Lung (tissue), 12 donors: ENCODE results near the gene WDR33. TPM values are rescaled to one million over a fixed set of nuclear protein-coding genes. Genes with fewer than 3 reads are reported as not detected.

Experiments used
- ATAC-seq: fragments of 200-7000 bp; cut with Tn5 transposase; one replicate; pipeline ENCODE4 v1.9.1; 2020; ENCODE audit warnings: moderate number of reproducible peaks; ENCODE audit not compliant: insufficient read depth, low FRiP score
- DNase-seq, 3 donors: peaks; one replicate each; pipeline ENCODE4 v3.0.0-alpha.2; 2013 to 2017
- H3K27ac ChIP-seq, 2 donors: one replicate each; pipeline ENCODE4 v1.5.1; 2013; ENCODE audit warnings: mild to moderate bottlenecking in 2 of 2, moderate library complexity in 2 of 2, control low read depth in 1 of 2, inconsistent platforms in 1 of 2, low read depth in 1 of 2, low read length in 1 of 2
- H3K27me3 ChIP-seq, 3 donors: one replicate each; pipeline ENCODE4 v1.5.1; 2013; ENCODE audit warnings: low read length in 2 of 3; ENCODE audit not compliant: control insufficient read depth in 3 of 3, insufficient read depth in 3 of 3
- H3K36me3 ChIP-seq, 4 donors: one replicate each; pipeline ENCODE4 v1.5.1; 2013; ENCODE audit warnings: low read length in 4 of 4, mild to moderate bottlenecking in 1 of 4, moderate library complexity in 1 of 4; ENCODE audit not compliant: control insufficient read depth in 4 of 4, insufficient read depth in 4 of 4
- H3K4me1 ChIP-seq, 5 donors: one replicate each; pipeline ENCODE4 v1.5.1; 2013; ENCODE audit warnings: low read length in 5 of 5, mild to moderate bottlenecking in 2 of 5, moderate library complexity in 1 of 5; ENCODE audit not compliant: control insufficient read depth in 5 of 5, insufficient read depth in 5 of 5
- H3K4me3 ChIP-seq: one replicate; pipeline ENCODE4 v1.5.1; 2013; ENCODE audit warnings: mild to moderate bottlenecking, control low read depth, moderate library complexity
- H3K9ac ChIP-seq, 2 donors: one replicate each; pipeline ENCODE4 v1.5.1; 2013; ENCODE audit warnings: low read length in 2 of 2, control low read depth in 1 of 2; ENCODE audit not compliant: insufficient read depth in 1 of 2
- H3K9me3 ChIP-seq, 4 donors: one replicate each; pipeline ENCODE4 v1.5.1; 2013; ENCODE audit warnings: low read length in 3 of 4, mild to moderate bottlenecking in 1 of 4, moderate library complexity in 1 of 4; ENCODE audit not compliant: control insufficient read depth in 4 of 4, insufficient read depth in 3 of 4
- CTCF ChIP-seq: IDR thresholded peaks from 2 replicates; pipeline ENCODE4 v1.5.1; 2012; ENCODE audit warnings: mild to moderate bottlenecking; ENCODE audit errors: control extremely low read depth, extremely low read depth
- WGBS, 2 donors: extraction: QIAGEN DNeasy Blood & Tissue Kit; methylation state at CpG; one replicate each; pipeline ENCODE4 v1.1.7; 2013; 5-methylcytosine and 5-hydroxymethylcytosine counted together
- polyA plus RNA-seq, 2 donors: library from polyadenylated mRNA; stranded (reverse); fragments of 200-250 nt; gene quantifications; one replicate each; pipeline ENCODE4 v1.2.1, GENCODE V29; 2013
- total RNA-seq, 2 donors: library from RNA; depleted of rRNA in 1 of 2; stranded (reverse); fragments of >200 nt in 1 of 2; gene quantifications; one replicate each; pipeline ENCODE4 v1.2.1, GENCODE V29; 2014 to 2021
- donor health status: control.
- donor health status: control.
- donor health status: Bipolar disorder and iron deficiency.
- donor health status: healthy.
- donor health status: DM: yes; HTN: yes; CAD: no.

Gene WDR33
- total and polyA plus RNA-seq, 4 donors = 11.6 to 93.0 (median 29.2) TPM

- 85 to 86% methylated on average over 4 of the region's 4 CpGs for WGBS, 2 donors
- Histone ChIP-seq H3K4me3 (no peak overlapping the region), H3K27me3 (no peaks in the 10 kb centered on the region), H3K9ac (no peak overlapping the region), H3K9me3 (peaks cover 0 to 2% (median 0%) of the 10 kb centered on the region in 4 donors), H3K27ac (no peak overlapping the region), H3K36me3 (peaks cover 18 to 37% (median 30%) of the 10 kb centered on the region in 4 donors), H3K4me1 (no peaks in the 10 kb centered on the region)
- no peak for ATAC-seq
- TF ChIP-seq CTCF = no peak
- no peak for DNase-seq
These were observed 34.0 kb upstream of the WDR33 start for GRCh38 chr2:127844973-127845372.

GRCh38 chr2:127843677-127844076 is 32.7 kb upstream of the WDR33 start:
- no peak for TF ChIP-seq CTCF
- DNase-seq (no peak), ATAC-seq (no peak)
- Histone ChIP-seq H3K9ac (no peak overlapping the region), H3K4me1 (no peaks in the 10 kb centered on the region), H3K27me3 (no peaks in the 10 kb centered on the region), H3K9me3 (peaks cover 0 to 2% (median 0%) of the 10 kb centered on the region in 4 donors), H3K4me3 (no peak overlapping the region), H3K36me3 (peaks cover 14 to 26% (median 23%) of the 10 kb centered on the region in 4 donors), H3K27ac (no peak overlapping the region)
- 97% methylated on average over 6 of the region's 6 CpGs for WGBS, 2 donors

- WGBS, 2 donors = 77 to 80% methylated on average over 20 of the region's 20 CpGs
- Histone ChIP-seq H3K4me3 (no peak overlapping the region), H3K4me1 (no peaks in the 10 kb centered on the region), H3K9ac (no peak overlapping the region), H3K36me3 (peaks cover 1 to 12% (median 11%) of the 10 kb centered on the region in 4 donors), H3K27ac (no peak overlapping the region), H3K27me3 (no peaks in the 10 kb centered on the region), H3K9me3 (no peaks in the 10 kb centered on the region)
- no peak for DNase-seq
- ATAC-seq = no peak
- no peak for TF ChIP-seq CTCF
These were observed 30.7 kb upstream of the WDR33 start for GRCh38 chr2:127841466-127842178.

- Histone ChIP-seq H3K27me3 (no peaks in the 10 kb centered on the region), H3K4me1 (no peaks in the 10 kb centered on the region), H3K27ac (no peak overlapping the region), H3K9me3 (no peaks in the 10 kb centered on the region), H3K9ac (no peak overlapping the region), H3K36me3 (peaks cover 0 to 8% (median 6%) of the 10 kb centered on the region in 4 donors), H3K4me3 (no peak overlapping the region)
- 81 to 89% methylated on average over 4 of the region's 4 CpGs for WGBS, 2 donors
- TF ChIP-seq CTCF = no peak
- DNase-seq = no peak
- ATAC-seq = no peak
These were observed 29.9 kb upstream of the WDR33 start for GRCh38 chr2:127840893-127841292.
